RWPE2 (cell line): ENCODE results near the gene EVA1A.
A peak's percentile ranks its signal among the peaks of the same experiment; 100 is the strongest.

ENCODE experiments used
- ATAC-seq: fragments of 200-7000 bp; cut with Tn5 transposase; 3 replicates; pipeline ENCODE4 v1.9.1; 2021; ENCODE audit warnings: low read depth
- DNase-seq: peaks from one replicate; pipeline ENCODE4 v3.0.0-alpha.2; 2020; ENCODE audit warnings: low spot score
- H3K27ac ChIP-seq: fragments of 450-650 bp; 2 replicates; pipeline ENCODE4 v1.5.1; 2017; ENCODE audit warnings: mild to moderate bottlenecking; ENCODE audit not compliant: poor library complexity, severe bottlenecking
- H3K27me3 ChIP-seq: fragments of 250-450 bp; sonication (Bioruptor Pico); 2 replicates; pipeline ENCODE4 v1.5.1; 2021; ENCODE audit warnings: mild to moderate bottlenecking, moderate library complexity; ENCODE audit not compliant: insufficient read depth, poor library complexity, severe bottlenecking
- H3K36me3 ChIP-seq: fragments of 250-450 bp; sonication (Bioruptor Pico); 2 replicates; pipeline ENCODE4 v1.5.1; 2020; ENCODE audit warnings: low read depth, mild to moderate bottlenecking, moderate library complexity
- H3K4me1 ChIP-seq: fragments of 250-450 bp; sonication (Bioruptor Pico); 2 replicates; pipeline ENCODE4 v1.5.1; 2021; ENCODE audit warnings: mild to moderate bottlenecking, moderate library complexity; ENCODE audit not compliant: insufficient read depth, poor library complexity, severe bottlenecking
- H3K4me3 ChIP-seq: fragments of 250-450 bp; sonication (Bioruptor Pico); 2 replicates; pipeline ENCODE4 v1.5.1; 2021; ENCODE audit warnings: mild to moderate bottlenecking, moderate library complexity; ENCODE audit not compliant: severe bottlenecking
- H3K9me3 ChIP-seq: fragments of 250-450 bp; sonication (Bioruptor Pico); 2 replicates; pipeline ENCODE4 v1.5.1; 2021; ENCODE audit warnings: mild to moderate bottlenecking, moderate library complexity; ENCODE audit not compliant: severe bottlenecking
- CTCF ChIP-seq: fragments of 450-650 bp; IDR thresholded peaks from one replicate; pipeline ENCODE4 v1.5.1; 2017; ENCODE audit warnings: mild to moderate bottlenecking, moderate library complexity; ENCODE audit not compliant: poor library complexity, severe bottlenecking

The EVA1A gene

GRCh38 chr2:75464348-75464946, 96.3 kb downstream of the EVA1A start:
- DNase-seq (no peak), ATAC-seq (peak; percentile 50; the same call in 1 of the 3 replicates)
- peaks cover 10% of the 10 kb centered on the region for H3K27me3 ChIP-seq
- H3K27ac ChIP-seq: no peak overlapping the region
- H3K4me3 ChIP-seq: no peak overlapping the region
- H3K4me1 ChIP-seq: no peaks in the 10 kb centered on the region
- H3K36me3 ChIP-seq: no peaks in the 10 kb centered on the region
- no peaks in the 10 kb centered on the region for H3K9me3 ChIP-seq
- peak; percentile 87 for TF ChIP-seq CTCF

GRCh38 chr2:75462721-75463120, 98.0 kb downstream of the EVA1A start:
- no peak for ATAC-seq
- H3K27me3 ChIP-seq: peaks cover 10% of the 10 kb centered on the region
- DNase-seq: no peak

GRCh38 chr2:75462206-75462605, 98.5 kb downstream of the EVA1A start:
- no peak overlapping the region for H3K4me3 ChIP-seq
- H3K27ac ChIP-seq: no peak overlapping the region
- no peaks in the 10 kb centered on the region for H3K4me1 ChIP-seq
- H3K36me3 ChIP-seq: no peaks in the 10 kb centered on the region
- no peak for TF ChIP-seq CTCF
- ATAC-seq (no peak), DNase-seq (no peak)
- peaks cover 10% of the 10 kb centered on the region for H3K27me3 ChIP-seq
- no peaks in the 10 kb centered on the region for H3K9me3 ChIP-seq

More at GRCh38 chr2:75462721-75463120, 98.0 kb downstream of the EVA1A start:
- H3K4me3 ChIP-seq: no peak overlapping the region
- no peaks in the 10 kb centered on the region for H3K36me3 ChIP-seq
- TF ChIP-seq CTCF: no peak
- H3K27ac ChIP-seq: no peak overlapping the region
- no peaks in the 10 kb centered on the region for H3K9me3 ChIP-seq
- no peaks in the 10 kb centered on the region for H3K4me1 ChIP-seq

GRCh38 chr2:75460630-75461029, 100.1 kb downstream of the EVA1A start:
- H3K4me1 ChIP-seq: no peaks in the 10 kb centered on the region
- H3K36me3 ChIP-seq: no peaks in the 10 kb centered on the region
- no peaks in the 10 kb centered on the region for H3K9me3 ChIP-seq
- H3K27me3 ChIP-seq: peaks cover 10% of the 10 kb centered on the region
- no peak for TF ChIP-seq CTCF
- no peak overlapping the region for H3K4me3 ChIP-seq
- no peak for ATAC-seq
- no peak overlapping the region for H3K27ac ChIP-seq
- DNase-seq: no peak

GRCh38 chr2:75459565-75460310, 101.0 kb downstream of the EVA1A start:
- Histone ChIP-seq H3K4me3 (no peak overlapping the region), H3K27ac (no peak overlapping the region), H3K36me3 (no peaks in the 10 kb centered on the region), H3K27me3 (peaks cover 10% of the 10 kb centered on the region), H3K9me3 (no peaks in the 10 kb centered on the region), H3K4me1 (no peaks in the 10 kb centered on the region)
- TF ChIP-seq CTCF: no peak
- peak; percentile 69 for ATAC-seq
- DNase-seq: no peak
